GM20000 (cell line): ENCODE measurements around the gene ZNF410.

ENCODE experiments used
- DNase-seq: peaks from one replicate; pipeline ENCODE4 v3.0.0; 2012; ENCODE audit warnings: low spot score
- TF ChIP-seq, protein P1 (sequence below): IDR thresholded peaks from 2 replicates; pipeline ENCODE4 v1.5.1; 2012; ENCODE audit warnings: mild to moderate bottlenecking, control low read depth; ENCODE audit errors: extremely low read depth, missing control alignments

Gene ZNF410

DNA sequence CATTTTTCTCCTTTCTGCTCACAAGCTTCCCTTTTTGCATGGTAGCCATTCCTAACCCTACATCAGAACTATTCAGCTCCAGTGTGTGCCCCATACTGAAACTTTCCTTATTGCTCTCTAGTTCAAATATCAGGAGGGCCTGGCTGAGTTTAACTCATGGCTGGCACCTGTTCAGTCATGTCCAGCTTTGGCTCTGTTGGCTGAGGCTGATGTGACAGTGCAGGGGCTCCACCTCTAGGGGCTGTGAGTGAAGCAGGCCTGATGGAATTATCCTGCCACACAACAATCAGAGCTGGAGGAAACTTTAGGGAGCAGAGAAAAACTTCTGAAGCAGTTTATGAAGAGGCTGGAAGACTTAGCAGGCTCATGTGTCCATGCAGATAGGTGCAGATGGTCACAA lies 71.9 kb downstream of the ZNF410 start:
- DNase-seq, result no peak
- TF ChIP-seq, protein P1, sequence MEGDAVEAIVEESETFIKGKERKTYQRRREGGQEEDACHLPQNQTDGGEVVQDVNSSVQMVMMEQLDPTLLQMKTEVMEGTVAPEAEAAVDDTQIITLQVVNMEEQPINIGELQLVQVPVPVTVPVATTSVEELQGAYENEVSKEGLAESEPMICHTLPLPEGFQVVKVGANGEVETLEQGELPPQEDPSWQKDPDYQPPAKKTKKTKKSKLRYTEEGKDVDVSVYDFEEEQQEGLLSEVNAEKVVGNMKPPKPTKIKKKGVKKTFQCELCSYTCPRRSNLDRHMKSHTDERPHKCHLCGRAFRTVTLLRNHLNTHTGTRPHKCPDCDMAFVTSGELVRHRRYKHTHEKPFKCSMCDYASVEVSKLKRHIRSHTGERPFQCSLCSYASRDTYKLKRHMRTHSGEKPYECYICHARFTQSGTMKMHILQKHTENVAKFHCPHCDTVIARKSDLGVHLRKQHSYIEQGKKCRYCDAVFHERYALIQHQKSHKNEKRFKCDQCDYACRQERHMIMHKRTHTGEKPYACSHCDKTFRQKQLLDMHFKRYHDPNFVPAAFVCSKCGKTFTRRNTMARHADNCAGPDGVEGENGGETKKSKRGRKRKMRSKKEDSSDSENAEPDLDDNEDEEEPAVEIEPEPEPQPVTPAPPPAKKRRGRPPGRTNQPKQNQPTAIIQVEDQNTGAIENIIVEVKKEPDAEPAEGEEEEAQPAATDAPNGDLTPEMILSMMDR, result no peak

DNA sequence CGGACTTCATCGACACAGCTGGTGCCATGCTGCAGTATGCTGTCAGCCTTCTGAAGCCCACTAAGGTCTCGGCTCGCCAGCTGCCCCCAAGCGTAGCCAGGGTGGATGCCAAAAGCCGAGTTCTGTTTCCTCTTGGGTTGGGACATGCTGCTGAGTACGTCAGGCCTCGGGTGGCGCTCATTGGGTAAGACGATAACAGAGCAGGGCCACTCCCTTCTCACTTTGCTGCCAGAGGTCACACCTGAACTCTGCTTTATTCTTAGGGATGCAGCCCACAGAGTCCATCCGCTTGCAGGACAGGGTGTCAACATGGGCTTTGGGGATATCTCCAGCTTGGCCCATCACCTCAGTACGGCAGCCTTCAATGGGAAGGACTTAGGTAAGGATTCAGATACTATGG lies 74.5 kb downstream of the ZNF410 start:
- TF ChIP-seq, protein P1, result no peak
- no peak for DNase-seq

DNA sequence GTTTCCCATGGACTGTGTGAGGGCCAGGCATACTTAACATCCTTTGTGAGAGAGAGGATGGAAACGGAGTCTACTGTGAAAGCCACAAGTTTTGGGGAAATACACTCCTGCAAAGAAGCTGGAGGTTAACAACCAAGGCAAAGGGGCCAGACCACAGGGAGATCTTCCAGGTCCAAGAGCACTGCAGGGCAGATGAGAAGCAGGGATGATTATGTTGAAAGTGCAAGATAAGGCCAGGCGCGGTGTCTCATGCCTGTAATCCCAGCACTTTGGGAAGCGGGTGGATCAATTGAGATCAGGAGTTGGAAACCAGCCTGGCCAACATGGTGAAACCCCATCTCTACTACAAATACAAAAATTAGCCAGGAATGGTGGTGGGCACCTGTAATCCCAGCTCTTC lies 78.6 kb downstream of the ZNF410 start:
- TF ChIP-seq, protein P1, result no peak
- DNase-seq, result no peak

DNA sequence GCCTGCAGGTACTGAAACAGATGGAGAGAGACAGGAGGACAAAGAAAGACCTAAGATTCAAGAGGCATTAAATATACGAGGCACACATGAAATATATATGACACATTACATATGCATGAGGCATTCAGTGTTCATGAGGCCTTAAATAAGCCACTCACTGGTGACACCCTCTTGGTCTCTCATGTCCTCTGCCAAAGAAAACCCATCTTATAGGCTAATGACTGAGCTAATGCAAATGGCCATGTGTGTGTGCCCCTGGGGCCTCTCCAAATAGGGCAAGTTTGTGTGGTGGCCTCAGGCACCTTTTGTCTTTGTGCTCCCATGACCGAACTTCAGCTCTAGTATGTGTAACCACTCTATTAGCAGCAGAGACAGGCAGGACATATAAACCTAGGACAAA lies 82.2 kb downstream of the ZNF410 start:
- DNase-seq, result no peak
- TF ChIP-seq, protein P1, result no peak

DNA sequence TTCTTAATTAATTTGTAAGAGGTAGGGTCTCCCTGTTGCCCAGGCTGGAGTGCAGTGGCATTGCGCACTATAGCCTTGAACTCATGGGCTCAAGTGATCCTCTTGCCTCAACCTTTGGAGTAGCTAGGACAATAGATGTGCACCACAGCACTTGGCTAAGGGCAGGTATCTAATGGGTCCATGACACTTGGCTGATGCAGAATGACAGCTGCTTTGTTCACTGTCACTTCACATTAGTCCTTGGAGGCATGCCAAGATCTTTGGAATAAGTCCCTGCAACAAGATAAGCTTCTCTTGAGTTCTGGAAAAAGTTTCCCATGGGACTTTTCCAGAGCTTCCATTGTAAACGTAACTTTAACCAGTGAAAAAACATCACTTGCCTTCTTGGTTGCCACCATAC lies 86.8 kb downstream of the ZNF410 start:
- DNase-seq, result no peak

DNA sequence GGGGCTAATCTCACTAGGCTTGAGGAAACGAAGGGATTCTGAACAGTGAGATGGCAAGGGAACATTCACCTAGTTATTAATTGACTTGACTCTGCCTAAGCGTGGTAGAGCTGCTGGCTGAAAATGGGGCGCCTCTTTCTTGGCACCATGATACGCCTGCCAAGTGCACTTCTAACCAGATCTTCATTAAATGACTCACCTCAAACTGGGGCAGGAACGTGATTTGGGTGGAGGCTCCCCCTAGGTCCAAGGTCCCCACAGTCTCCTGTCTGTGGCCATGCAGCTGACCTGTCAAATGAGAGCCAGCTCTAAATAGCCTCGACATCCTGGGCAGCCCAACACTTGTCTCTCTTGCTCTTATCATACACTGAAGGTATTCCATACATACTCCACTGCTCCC lies 89.5 kb downstream of the ZNF410 start:
- no peak for DNase-seq
- TF ChIP-seq, protein P1, result no peak

More for the DNA sequence above, 86.8 kb downstream of the ZNF410 start:
- TF ChIP-seq, protein P1, result no peak

DNA sequence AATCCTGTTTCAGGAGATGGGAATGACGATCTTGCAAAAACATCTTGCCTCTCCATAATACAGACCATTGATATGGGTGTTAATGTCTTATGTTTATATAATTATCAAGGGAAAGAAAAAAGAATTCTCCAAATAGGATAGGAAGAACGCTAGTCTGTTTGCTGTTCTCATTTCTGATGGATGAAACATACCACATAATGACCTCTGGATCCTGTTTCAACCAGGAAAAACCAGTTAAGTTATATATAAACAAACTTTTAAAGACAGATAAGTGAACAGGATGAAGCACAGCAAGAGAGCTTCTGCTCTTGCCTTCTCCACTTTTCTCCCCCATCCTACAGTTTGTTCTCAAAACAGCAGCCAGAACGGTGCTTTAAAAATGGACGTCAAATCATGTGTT lies 91.2 kb downstream of the ZNF410 start:
- TF ChIP-seq, protein P1, result no peak
- DNase-seq, result no peak
